Large intestine (tissue), 3 donors: ENCODE data around the gene FADS6. TPM values are rescaled to one million over a fixed set of nuclear protein-coding genes. Genes with fewer than 3 reads are reported as not detected.
"Not testable (repeated sequence)": the region's sequence is repeated elsewhere in the genome, so short reads cannot be mapped to it uniquely, and the experiment has no call there.

Experiments used
- DNase-seq, 2 donors: peaks; one replicate each; pipeline versions ENCODE4 v3.0.0 to v3.0.0-alpha.2; 2013
- H3K27ac ChIP-seq: one replicate; pipeline ENCODE4 v1.5.1; 2013; ENCODE audit warnings: low read length
- H3K27me3 ChIP-seq: 2 replicates; pipeline ENCODE4 v1.6.1; 2013; ENCODE audit warnings: low read length; ENCODE audit not compliant: control insufficient read depth, insufficient read depth
- H3K36me3 ChIP-seq: 2 replicates; pipeline ENCODE4 v1.6.1; 2013; ENCODE audit warnings: low read length; ENCODE audit not compliant: control insufficient read depth, insufficient read depth
- H3K4me1 ChIP-seq: one replicate; pipeline ENCODE4 v1.6.1; 2013; ENCODE audit warnings: low read length; ENCODE audit not compliant: control insufficient read depth, insufficient read depth
- H3K4me3 ChIP-seq: one replicate; pipeline ENCODE4 v1.5.1; 2013; ENCODE audit warnings: low read length
- H3K9me3 ChIP-seq: one replicate; pipeline ENCODE4 v1.6.1; 2013; ENCODE audit warnings: mild to moderate bottlenecking, low read depth, low read length, moderate library complexity; ENCODE audit not compliant: control insufficient read depth
- WGBS: methylation state at CpG from one replicate; pipeline ENCODE4 v1.1.5; 2013; ENCODE audit warnings: low lambda C conversion rate; ENCODE audit not compliant: insufficient coverage; 5-methylcytosine and 5-hydroxymethylcytosine counted together
- polyA plus RNA-seq: library from polyadenylated mRNA; unstranded; fragments of 120-200 nt; gene quantifications from one replicate; pipeline ENCODE4 v1.2.1, GENCODE V29; 2013

Gene FADS6
- polyA plus RNA-seq, 1 donor = 14.5 TPM

GRCh38 chr17:74875155-74875976, 18.1 kb downstream of the FADS6 start:
- no peaks in the 10 kb centered on the region for H3K27me3 ChIP-seq
- WGBS = no CpG with 5 or more reads among the region's 5 CpGs
- no peak for DNase-seq
- no peak overlapping the region for H3K27ac ChIP-seq
- H3K36me3 ChIP-seq = no peaks in the 10 kb centered on the region
- peaks cover 21% of the 10 kb centered on the region for H3K4me1 ChIP-seq
- no peak overlapping the region for H3K4me3 ChIP-seq
- no peaks in the 10 kb centered on the region for H3K9me3 ChIP-seq

- no peak overlapping the region for H3K27ac ChIP-seq
- H3K9me3 ChIP-seq = no peaks in the 10 kb centered on the region
- no CpG with 5 or more reads among the region's 5 CpGs for WGBS
- no peaks in the 10 kb centered on the region for H3K27me3 ChIP-seq
- no peak overlapping the region for H3K4me3 ChIP-seq
- no peaks in the 10 kb centered on the region for H3K36me3 ChIP-seq
- no peak for DNase-seq
- H3K4me1 ChIP-seq = peaks cover 21% of the 10 kb centered on the region
These were observed 18.8 kb downstream of the FADS6 start for GRCh38 chr17:74874615-74875037.

DNA sequence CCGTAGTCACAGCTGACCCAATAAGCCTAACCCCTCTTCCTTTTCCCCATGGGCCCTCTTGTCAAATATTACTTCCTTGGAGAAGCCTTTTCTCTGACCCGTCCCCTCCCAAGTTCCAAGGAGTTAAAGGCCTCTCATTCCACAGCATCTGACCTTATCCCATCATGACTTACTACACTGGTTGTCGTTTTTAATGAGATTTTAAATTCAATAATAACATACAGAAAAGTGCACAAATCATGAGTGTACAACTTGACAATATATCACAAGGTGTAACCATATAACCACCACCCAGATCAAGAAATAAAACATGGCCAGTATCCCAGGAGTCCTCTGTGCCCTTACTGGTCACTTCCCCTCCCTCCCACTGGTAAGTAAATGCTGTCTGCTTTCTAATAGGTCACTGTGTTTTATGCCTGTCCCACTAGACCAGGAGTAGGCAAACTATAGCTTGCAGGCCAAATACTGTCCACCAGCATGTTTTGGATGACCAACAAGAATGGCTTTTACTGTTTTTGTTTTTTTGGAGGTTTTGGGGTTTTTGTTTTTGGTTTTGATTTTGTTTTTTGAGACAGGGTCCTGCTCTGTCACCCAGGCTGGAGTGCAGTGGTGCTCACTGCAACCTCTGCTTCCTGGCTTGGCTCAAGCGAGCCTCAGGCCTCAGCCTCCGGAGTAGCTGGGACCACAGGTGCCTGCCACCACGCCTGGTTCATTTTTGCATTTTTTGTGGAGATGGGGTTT, 19.4 kb downstream of the FADS6 start:
- H3K9me3 ChIP-seq = no peaks in the 10 kb centered on the region
- peaks cover 21% of the 10 kb centered on the region for H3K4me1 ChIP-seq
- no peaks in the 10 kb centered on the region for H3K27me3 ChIP-seq
- DNase-seq = no peak
- H3K36me3 ChIP-seq = no peaks in the 10 kb centered on the region
- peak overlapping the region; percentile 59 for H3K27ac ChIP-seq
- 20% methylated on average over 2 of the region's 6 CpGs for WGBS
- peak overlapping the region; percentile 59 for H3K4me3 ChIP-seq

DNA sequence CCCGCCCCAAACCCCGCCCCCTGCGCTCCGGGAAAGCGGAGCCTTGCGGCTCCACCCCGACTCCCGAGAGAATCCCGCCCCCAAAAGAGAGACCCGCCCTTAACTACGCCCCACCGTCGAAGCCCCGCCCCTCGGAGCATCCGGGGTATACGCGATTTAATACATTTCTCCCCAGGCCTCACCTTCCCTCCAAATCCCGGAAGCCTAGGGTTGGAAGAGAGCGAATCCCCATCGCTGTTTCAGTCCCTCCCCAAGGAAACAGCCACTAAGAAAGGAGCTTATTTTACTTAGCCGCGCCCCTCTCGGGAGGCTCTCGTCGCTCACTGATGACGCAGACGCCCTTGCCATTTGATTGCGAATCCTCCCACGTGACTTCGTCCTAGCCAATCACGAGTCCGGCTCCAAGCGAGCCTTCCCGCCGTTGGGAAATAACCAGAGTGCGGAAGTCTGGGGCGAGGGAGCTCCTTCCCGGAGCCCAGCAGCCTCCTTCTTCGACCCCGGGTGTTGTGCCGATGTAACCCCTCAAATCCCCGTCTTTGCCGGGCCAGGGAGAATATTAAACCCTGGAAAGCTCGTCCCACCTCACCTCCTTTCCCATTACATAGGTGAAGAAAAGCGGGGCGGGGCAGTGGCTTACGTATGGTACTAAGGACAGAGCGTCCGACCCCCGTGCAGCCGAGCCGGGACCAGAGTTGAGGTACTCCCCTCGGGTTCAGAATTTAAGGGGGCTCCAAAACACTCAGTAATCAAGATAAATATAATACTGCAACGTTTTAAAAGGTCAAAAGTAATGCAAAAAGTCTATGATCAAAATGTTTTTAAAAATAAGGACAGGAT, 20.2 kb downstream of the FADS6 start:
- Histone ChIP-seq H3K4me3 (peak overlapping the region; percentile 59), H3K9me3 (no peaks in the 10 kb centered on the region), H3K27ac (peak overlapping the region; percentile 59), H3K36me3 (no peaks in the 10 kb centered on the region), H3K27me3 (no peaks in the 10 kb centered on the region), H3K4me1 (peaks cover 17% of the 10 kb centered on the region)
- DNase-seq = peak; percentile 100
- WGBS = 0% methylated on average over 1 of the region's 55 CpGs

- Histone ChIP-seq H3K36me3 (no peaks in the 10 kb centered on the region), H3K27ac (peak within 1 kb of the TSS; percentile 59), H3K27me3 (no peaks in the 10 kb centered on the region), H3K4me3 (peak within 1 kb of the TSS; percentile 61), H3K4me1 (peaks cover 10% of the 10 kb centered on the region), H3K9me3 (no peaks in the 10 kb centered on the region)
- WGBS = 11% methylated on average over 11 of the region's 38 CpGs
- DNase-seq = no peak
These were observed 21.0 kb downstream of the FADS6 start, which contains the start of gene FDXR for GRCh38 chr17:74872313-74873036. Gene FDXR (minus strand): TSS chr17:74872994. CDS start chr17:74872944, 50 bp downstream.

- Histone ChIP-seq H3K27me3 (no peaks in the 10 kb centered on the region), H3K9me3 (no peaks in the 10 kb centered on the region), H3K36me3 (no peaks in the 10 kb centered on the region), H3K4me3 (no peak overlapping the region), H3K27ac (no peak overlapping the region), H3K4me1 (peaks cover 10% of the 10 kb centered on the region)
- no peak for DNase-seq
- WGBS = 95% methylated on average over 4 of the region's 11 CpGs
These were observed 21.9 kb downstream of the FADS6 start for GRCh38 chr17:74871356-74872076.

GRCh38 chr17:74870512-74870911, 22.9 kb downstream of the FADS6 start:
- H3K27ac ChIP-seq = no peak overlapping the region
- H3K9me3 ChIP-seq = no peaks in the 10 kb centered on the region
- peaks cover 10% of the 10 kb centered on the region for H3K4me1 ChIP-seq
- no peak overlapping the region for H3K4me3 ChIP-seq
- DNase-seq = no peak
- no peaks in the 10 kb centered on the region for H3K36me3 ChIP-seq
- WGBS = no CpG with 5 or more reads among the region's 3 CpGs
- H3K27me3 ChIP-seq = no peaks in the 10 kb centered on the region

DNA sequence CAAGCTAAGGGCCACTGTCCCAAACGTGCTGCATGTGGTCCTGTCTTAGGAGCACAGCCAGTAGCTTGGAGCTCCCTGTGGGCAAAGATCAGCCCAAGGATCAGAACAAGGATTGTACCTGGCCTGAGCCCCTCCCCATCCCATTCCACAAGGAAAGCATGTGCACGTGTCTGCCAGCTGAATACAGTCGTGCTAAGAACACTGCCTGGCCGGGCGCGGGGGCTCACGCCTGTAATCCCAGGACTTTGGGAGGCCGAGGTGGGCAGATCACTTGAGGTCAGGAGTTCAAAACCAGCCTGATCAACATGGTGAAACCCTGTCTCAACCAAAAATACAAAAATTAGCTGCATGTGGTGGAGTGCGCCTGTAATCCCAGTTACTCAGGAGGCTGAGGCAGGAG, 23.4 kb downstream of the FADS6 start:
- not testable (repeated sequence) for H3K27ac ChIP-seq, DNase-seq, H3K4me3 ChIP-seq, H3K9me3 ChIP-seq, H3K27me3 ChIP-seq, H3K4me1 ChIP-seq, H3K36me3 ChIP-seq
- no CpG with 5 or more reads among the region's 9 CpGs for WGBS

DNA sequence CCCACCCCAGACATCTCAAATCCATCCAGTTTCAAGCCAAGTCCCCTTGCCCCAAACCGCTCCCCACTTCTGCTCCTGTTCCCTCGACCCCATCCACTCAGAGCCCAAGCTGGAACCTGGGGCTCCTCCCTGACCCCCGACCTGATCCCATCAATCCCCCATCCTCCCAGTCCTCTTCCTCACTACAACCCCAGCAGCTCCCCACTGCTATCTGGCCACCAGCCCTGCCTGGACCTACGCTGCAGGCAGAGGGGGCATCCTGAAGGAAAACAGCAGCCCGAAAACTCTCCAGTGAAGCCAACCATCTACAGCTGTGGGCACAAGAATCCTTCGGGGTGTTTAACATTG, 24.6 kb downstream of the FADS6 start:
- WGBS = no CpG with 5 or more reads among the region's 6 CpGs
- no peaks in the 10 kb centered on the region for H3K9me3 ChIP-seq
- H3K4me3 ChIP-seq = no peak overlapping the region
- H3K36me3 ChIP-seq = no peaks in the 10 kb centered on the region
- peaks cover 7% of the 10 kb centered on the region for H3K4me1 ChIP-seq
- no peak overlapping the region for H3K27ac ChIP-seq
- DNase-seq = no peak
- no peaks in the 10 kb centered on the region for H3K27me3 ChIP-seq
